K562 (cell line): Measurements from ENCODE around the gene DGKZ. TPM values are rescaled to one million over a fixed set of nuclear protein-coding genes. Genes with fewer than 3 reads are reported as not detected.
A peak's percentile ranks its signal among the peaks of the same experiment; 100 is the strongest.

Experiments used
- ASH1L ChIP-seq: fragments of 450-650 bp; IDR thresholded peaks from 2 replicates; pipeline ENCODE4 v1.6.1; 2018; ENCODE audit warnings: borderline replicate concordance, mild to moderate bottlenecking, low read depth; ENCODE audit not compliant: partially characterized antibody
- BRD9 ChIP-seq: fragments of 450-650 bp; IDR thresholded peaks from 2 replicates; pipeline ENCODE4 v1.6.1; 2018; ENCODE audit warnings: low read depth; ENCODE audit not compliant: partially characterized antibody
- CC2D1A ChIP-seq: fragments of 450-650 bp; IDR thresholded peaks from 2 replicates; pipeline ENCODE4 v1.6.1; 2017; ENCODE audit warnings: mild to moderate bottlenecking
- FUS ChIP-seq: fragments of 200-400 bp; formaldehyde crosslinking; optimal IDR thresholded peaks from 2 replicates; pipeline ENCODE3; 2017; ENCODE audit warnings: low read depth, low read length
- ID3 ChIP-seq, 2 experiments: fragments of 250-450 bp in 1 of 2; fragments of 450-650 bp in 1 of 2; sonication (Bioruptor Pico) in 1 of 2; IDR thresholded peaks; 2 replicates each; pipeline versions ENCODE4 v1.6.1 to v1.8.0; 2016 to 2021; ENCODE audit warnings: mild to moderate bottlenecking in 2 of 2, moderate library complexity in 2 of 2, missing compliant biosample characterization in 1 of 2, missing genetic modification characterization in 1 of 2
- KDM5B ChIP-seq: fragments of 200-600 bp; sonication (generic); IDR thresholded peaks from 2 replicates; pipeline ENCODE4 v1.6.1; 2012; ENCODE audit warnings: low read depth, mild to moderate bottlenecking, moderate library complexity, low read length, control low read depth, inconsistent platforms; ENCODE audit not compliant: insufficient replicate concordance
- KLF16 ChIP-seq: IDR thresholded peaks from 2 replicates; pipeline ENCODE4 v1.6.1; 2016; ENCODE audit warnings: antibody characterized with exemption
- MTA2 ChIP-seq: fragments of 450-650 bp; IDR thresholded peaks from 2 replicates; pipeline ENCODE4 v1.6.1; 2016; ENCODE audit warnings: low read depth
- MXI1 ChIP-seq: IDR thresholded peaks from 2 replicates; pipeline ENCODE4 v1.6.1; 2011; ENCODE audit warnings: low read depth, mild to moderate bottlenecking, improper control_type of control experiment, low read length
- NCOA2 ChIP-seq, 2 experiments: fragments of 450-650 bp; IDR thresholded peaks; 2 replicates each; pipeline ENCODE4 v1.6.1; 2018; ENCODE audit warnings: mild to moderate bottlenecking in 2 of 2, moderate library complexity in 1 of 2; ENCODE audit not compliant: partially characterized antibody in 2 of 2
- NCOR1 ChIP-seq: fragments of 450-650 bp; IDR thresholded peaks from 2 replicates; pipeline ENCODE4 v1.6.1; 2016; ENCODE audit warnings: mild to moderate bottlenecking, moderate library complexity
- PTTG1 ChIP-seq: fragments of 450-650 bp; IDR thresholded peaks from 2 replicates; pipeline ENCODE4 v1.6.1; 2016; ENCODE audit warnings: low read depth, mild to moderate bottlenecking, missing genetic modification characterization, missing compliant biosample characterization
- RBM17 ChIP-seq: fragments of 200-400 bp; formaldehyde crosslinking; IDR thresholded peaks from 2 replicates; pipeline ENCODE4 v1.6.1; 2017; ENCODE audit warnings: low read depth, mild to moderate bottlenecking, low read length, borderline replicate concordance
- SMAD4 ChIP-seq: fragments of 250-450 bp; sonication (Bioruptor Pico); conservative IDR thresholded peaks from 2 replicates; pipeline ENCODE4 v1.8.0; 2021; ENCODE audit warnings: inconsistent platforms, mild to moderate bottlenecking, moderate library complexity
- TAF7 ChIP-seq: fragments of 450-650 bp; IDR thresholded peaks from 2 replicates; pipeline ENCODE4 v1.6.1; 2016; ENCODE audit warnings: missing genetic modification characterization, missing compliant biosample characterization
- TGIF2 ChIP-seq: sonication (generic); formaldehyde crosslinking; IDR thresholded peaks from 2 replicates; pipeline ENCODE4 v1.8.1; 2022; ENCODE audit warnings: mild to moderate bottlenecking, missing genetic modification reagents, moderate library complexity
- ZNF134 ChIP-seq: fragments of 250-450 bp; sonication (Bioruptor Pico); conservative IDR thresholded peaks from 2 replicates; pipeline ENCODE4 v1.4.0; 2020
- ZNF354B ChIP-seq: fragments of 250-450 bp; sonication (Bioruptor Pico); IDR thresholded peaks from 2 replicates; pipeline ENCODE4 v1.4.0; 2020
- polyA plus RNA-seq, 8 experiments: library from polyadenylated mRNA; depleted of rRNA in 4 of 8; stranded (reverse) in 5 of 8; unstranded in 3 of 8; fragments of >200 nt; fragmentation: Nextera tagmentation in 2 of 8; fragmentation: Illumina TruSeq in 1 of 8; extraction: Ambion mirVana in 2 of 8; extraction: Trizol in 1 of 8; gene quantifications; 2 replicates each; pipeline versions ENCODE4 v1.2.1 to v1.2.3, GENCODE V29; 2011 to 2014; ENCODE audit warnings: inconsistent platforms in 1 of 8, missing spikeins in 1 of 8
- total RNA-seq, 7 experiments: library from RNA; depleted of rRNA in 6 of 7; stranded (reverse); fragments of >200 nt in 6 of 7; fragmentation: Illumina TruSeq in 2 of 7; extraction: Trizol in 2 of 7; gene quantifications; 2 replicates each; pipeline versions ENCODE4 v1.2.1 to v1.2.3, GENCODE V29; 2011 to 2021; ENCODE audit warnings: low replicate concordance in 1 of 7
- TF ChIP-seq, protein P1 (sequence below), 2 experiments: IDR thresholded peaks; 2 replicates each; pipeline ENCODE4 v1.6.1; 2011; ENCODE audit warnings: borderline replicate concordance in 1 of 2, control low read depth in 1 of 2, low read depth in 1 of 2, low read length in 1 of 2, mild to moderate bottlenecking in 1 of 2, mixed read lengths in 1 of 2, moderate library complexity in 1 of 2; ENCODE audit not compliant: insufficient read depth in 1 of 2, insufficient read length in 1 of 2, poor library complexity in 1 of 2, severe bottlenecking in 1 of 2; ENCODE audit errors: extremely low read depth in 1 of 2
- TF ChIP-seq, protein P2 (sequence below): fragments of 450-650 bp; IDR thresholded peaks from 2 replicates; pipeline ENCODE4 v1.6.1; 2016; ENCODE audit warnings: low read depth, mild to moderate bottlenecking, moderate library complexity
- TF ChIP-seq, protein P3 (sequence below): fragments of 250-450 bp; sonication (Bioruptor Pico); IDR thresholded peaks from 2 replicates; pipeline ENCODE4 v1.8.0; 2022; ENCODE audit warnings: moderate library complexity, mild to moderate bottlenecking, inconsistent platforms
- TF ChIP-seq, protein P4 (sequence below): fragments of 450-650 bp; IDR thresholded peaks from 2 replicates; pipeline ENCODE4 v1.6.1; 2016; ENCODE audit warnings: antibody characterized with exemption
- TF ChIP-seq, protein P5 (sequence below): sonication (generic); formaldehyde crosslinking; IDR thresholded peaks from 2 replicates; pipeline ENCODE4 v1.8.0; 2022; ENCODE audit warnings: mild to moderate bottlenecking, low read depth, missing genetic modification reagents

DGKZ gene
- total and polyA plus RNA-seq, 9 of the 15 experiments (the other 6 are each of a cell fraction or from before 2014, with no cell fraction given), result 0.51 to 100 (median 44.2) TPM

GRCh38 chr11:46380340-46381047 is 33.2 kb downstream of the DGKZ start (continued):
- TF ChIP-seq KLF16, result peak; percentile 58; the same call in 1 of the 2 replicates
- no peak for TF ChIP-seq KDM5B
- no peak for TF ChIP-seq ZNF134 (CRISPR knock-in tag)
- TF ChIP-seq NCOR1, result peak; percentile 59
- no peak for TF ChIP-seq MXI1
- no peak for TF ChIP-seq MTA2
- TF ChIP-seq, protein P1, sequence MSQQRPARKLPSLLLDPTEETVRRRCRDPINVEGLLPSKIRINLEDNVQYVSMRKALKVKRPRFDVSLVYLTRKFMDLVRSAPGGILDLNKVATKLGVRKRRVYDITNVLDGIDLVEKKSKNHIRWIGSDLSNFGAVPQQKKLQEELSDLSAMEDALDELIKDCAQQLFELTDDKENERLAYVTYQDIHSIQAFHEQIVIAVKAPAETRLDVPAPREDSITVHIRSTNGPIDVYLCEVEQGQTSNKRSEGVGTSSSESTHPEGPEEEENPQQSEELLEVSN (IDR thresholded peaks at IDR 0.05; ENCODE audit: borderline replicate concordance in 1 of 2, extremely low read depth in 1 of 2, insufficient read depth in 1 of 2, insufficient read length in 1 of 2, low read depth in 1 of 2, low read length in 1 of 2, poor library complexity in 1 of 2, severe bottlenecking in 1 of 2), result peak in 1 of 2 experiments; percentile 62
- TF ChIP-seq TAF7 (tag), result no peak
- TF ChIP-seq SMAD4 (CRISPR knock-in tag), result no peak; the same call in 1 of the 2 replicates
- TF ChIP-seq ID3 (CRISPR knock-in tag; IDR thresholded peaks at IDR 0.05), result no peak
- no peak for TF ChIP-seq ID3 (tag; IDR thresholded peaks at IDR 0.05)
- TF ChIP-seq, protein P2, sequence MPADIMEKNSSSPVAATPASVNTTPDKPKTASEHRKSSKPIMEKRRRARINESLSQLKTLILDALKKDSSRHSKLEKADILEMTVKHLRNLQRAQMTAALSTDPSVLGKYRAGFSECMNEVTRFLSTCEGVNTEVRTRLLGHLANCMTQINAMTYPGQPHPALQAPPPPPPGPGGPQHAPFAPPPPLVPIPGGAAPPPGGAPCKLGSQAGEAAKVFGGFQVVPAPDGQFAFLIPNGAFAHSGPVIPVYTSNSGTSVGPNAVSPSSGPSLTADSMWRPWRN, result no peak
- no peak for TF ChIP-seq NCOA2 (IDR thresholded peaks at IDR 0.05; ENCODE audit: partially characterized antibody in 2 of 2)
- TF ChIP-seq RBM17, result no peak
- peak; percentile 41; the same call in 1 of the 2 replicates for TF ChIP-seq CC2D1A
- TF ChIP-seq, protein P3, sequence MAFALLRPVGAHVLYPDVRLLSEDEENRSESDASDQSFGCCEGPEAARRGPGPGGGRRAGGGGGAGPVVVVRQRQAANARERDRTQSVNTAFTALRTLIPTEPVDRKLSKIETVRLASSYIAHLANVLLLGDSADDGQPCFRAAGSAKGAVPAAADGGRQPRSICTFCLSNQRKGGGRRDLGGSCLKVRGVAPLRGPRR (CRISPR knock-in tag), result no peak
- no peak for TF ChIP-seq ASH1L
- no peak for TF ChIP-seq TGIF2 (CRISPR knock-in tag)
- TF ChIP-seq FUS, result no peak
- TF ChIP-seq, protein P4, sequence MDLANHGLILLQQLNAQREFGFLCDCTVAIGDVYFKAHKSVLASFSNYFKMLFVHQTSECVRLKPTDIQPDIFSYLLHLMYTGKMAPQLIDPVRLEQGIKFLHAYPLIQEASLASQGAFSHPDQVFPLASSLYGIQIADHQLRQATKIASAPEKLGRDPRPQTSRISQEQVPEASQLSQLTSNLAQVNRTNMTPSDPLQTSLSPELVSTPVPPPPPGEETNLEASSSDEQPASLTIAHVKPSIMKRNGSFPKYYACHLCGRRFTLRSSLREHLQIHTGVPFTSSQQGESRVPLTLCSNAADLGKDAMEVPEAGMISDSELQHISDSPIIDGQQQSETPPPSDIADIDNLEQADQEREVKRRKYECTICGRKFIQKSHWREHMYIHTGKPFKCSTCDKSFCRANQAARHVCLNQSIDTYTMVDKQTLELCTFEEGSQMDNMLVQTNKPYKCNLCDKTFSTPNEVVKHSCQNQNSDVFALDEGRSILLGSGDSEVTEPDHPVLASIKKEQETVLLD, result peak; percentile 37
- no peak for TF ChIP-seq ZNF354B (CRISPR knock-in tag)
- TF ChIP-seq, protein P5, sequence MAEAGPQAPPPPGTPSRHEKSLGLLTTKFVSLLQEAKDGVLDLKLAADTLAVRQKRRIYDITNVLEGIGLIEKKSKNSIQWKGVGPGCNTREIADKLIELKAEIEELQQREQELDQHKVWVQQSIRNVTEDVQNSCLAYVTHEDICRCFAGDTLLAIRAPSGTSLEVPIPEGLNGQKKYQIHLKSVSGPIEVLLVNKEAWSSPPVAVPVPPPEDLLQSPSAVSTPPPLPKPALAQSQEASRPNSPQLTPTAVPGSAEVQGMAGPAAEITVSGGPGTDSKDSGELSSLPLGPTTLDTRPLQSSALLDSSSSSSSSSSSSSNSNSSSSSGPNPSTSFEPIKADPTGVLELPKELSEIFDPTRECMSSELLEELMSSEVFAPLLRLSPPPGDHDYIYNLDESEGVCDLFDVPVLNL (CRISPR knock-in tag), result no peak
- no peak for TF ChIP-seq BRD9
- TF ChIP-seq PTTG1, result no peak
